Hematopoietic multipotent progenitor cell treated with erythropoietin and hydrocortisone succinate and interleukin-3 and kit ligand, for 6 days (in vitro differentiated cells): ENCODE results near the gene ENDOV.

ENCODE experiments used
- DNase-seq: peaks from one replicate; pipeline ENCODE4 v3.0.0-alpha.2; 2015

The ENDOV gene

GRCh38 chr17:80416940-80417293 is 1.9 kb downstream of the ENDOV start:
- no peak for DNase-seq

GRCh38 chr17:80418589-80418988 is 3.6 kb downstream of the ENDOV start:
- no peak for DNase-seq

GRCh38 chr17:80419255-80419654 is 4.3 kb downstream of the ENDOV start:
- no peak for DNase-seq

- no peak for DNase-seq
Measured at GRCh38 chr17:80421381-80422090, 6.6 kb downstream of the ENDOV start.

GRCh38 chr17:80422276-80422675 is 7.3 kb downstream of the ENDOV start:
- no peak for DNase-seq

GRCh38 chr17:80422981-80423380 is 8.0 kb downstream of the ENDOV start:
- DNase-seq = no peak

- no peak for DNase-seq
Measured at GRCh38 chr17:80423536-80424225, 8.7 kb downstream of the ENDOV start.

GRCh38 chr17:80424261-80424660 is 9.3 kb downstream of the ENDOV start:
- DNase-seq = no peak

- no peak for DNase-seq
Measured at GRCh38 chr17:80424878-80425765, 10.2 kb downstream of the ENDOV start.

GRCh38 chr17:80425835-80426426 is 11.0 kb downstream of the ENDOV start:
- no peak for DNase-seq

- peak; percentile 86 for DNase-seq
Measured at GRCh38 chr17:80426671-80427326, 11.8 kb downstream of the ENDOV start.

GRCh38 chr17:80427366-80428282 is 12.7 kb downstream of the ENDOV start:
- no peak for DNase-seq

- no peak for DNase-seq
Measured at GRCh38 chr17:80428363-80428762, 13.4 kb downstream of the ENDOV start.

GRCh38 chr17:80428796-80429195 is 13.8 kb downstream of the ENDOV start:
- no peak for DNase-seq

GRCh38 chr17:80429356-80430275 is 14.6 kb downstream of the ENDOV start:
- no peak for DNase-seq

- no peak for DNase-seq
Measured at GRCh38 chr17:80430446-80431245, 15.7 kb downstream of the ENDOV start.

GRCh38 chr17:80431246-80432195 is 16.6 kb downstream of the ENDOV start:
- no peak for DNase-seq

GRCh38 chr17:80432350-80432955 is 17.5 kb downstream of the ENDOV start:
- DNase-seq = no peak
